GM18868 (cell line): ENCODE results near the gene ATP5PF.
"Not testable (repeated sequence)": the region's sequence is repeated elsewhere in the genome, so short reads cannot be mapped to it uniquely, and the experiment has no call there.

Experiments used
- ATAC-seq: cut with Tn5 transposase; IDR thresholded peaks from one replicate; pipeline ENCODE4 v1.9.1; 2021; ENCODE audit warnings: mild to moderate bottlenecking, moderate library complexity; ENCODE audit not compliant: unreplicated experiment

ATP5PF gene

DNA sequence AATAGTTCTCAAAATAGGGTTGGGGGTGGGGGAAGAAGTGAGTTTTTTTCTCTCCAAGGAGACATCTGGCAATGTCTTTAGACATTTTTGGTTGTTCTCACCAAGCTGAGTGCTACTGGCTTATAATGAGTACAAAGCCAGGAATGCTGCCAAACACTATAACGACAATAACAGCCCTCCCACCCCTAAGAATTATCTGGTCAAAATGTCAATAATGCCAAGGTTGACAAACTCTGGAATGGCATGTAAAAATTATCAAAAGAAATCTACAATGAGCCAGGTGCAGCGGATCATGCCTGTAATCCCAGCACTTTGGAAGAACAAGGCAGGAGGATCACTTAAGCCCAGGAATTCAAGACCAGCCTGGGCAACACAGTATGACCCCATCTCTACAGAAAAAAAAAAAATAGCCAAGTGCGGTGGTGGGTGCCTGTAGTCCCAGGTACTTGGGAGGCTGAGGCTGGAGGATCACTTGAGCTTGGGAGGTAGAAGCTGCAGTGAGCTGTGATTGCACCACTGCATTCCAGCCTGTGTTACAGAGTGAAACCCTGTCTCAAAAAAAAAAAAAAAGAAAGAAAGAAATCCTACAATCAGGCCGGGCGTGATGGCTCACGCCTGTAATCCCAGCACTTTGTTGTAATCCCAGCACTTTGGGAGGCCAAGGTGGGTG, 2.5 kb downstream of the ATP5PF start:
- ATAC-seq = no peak

DNA sequence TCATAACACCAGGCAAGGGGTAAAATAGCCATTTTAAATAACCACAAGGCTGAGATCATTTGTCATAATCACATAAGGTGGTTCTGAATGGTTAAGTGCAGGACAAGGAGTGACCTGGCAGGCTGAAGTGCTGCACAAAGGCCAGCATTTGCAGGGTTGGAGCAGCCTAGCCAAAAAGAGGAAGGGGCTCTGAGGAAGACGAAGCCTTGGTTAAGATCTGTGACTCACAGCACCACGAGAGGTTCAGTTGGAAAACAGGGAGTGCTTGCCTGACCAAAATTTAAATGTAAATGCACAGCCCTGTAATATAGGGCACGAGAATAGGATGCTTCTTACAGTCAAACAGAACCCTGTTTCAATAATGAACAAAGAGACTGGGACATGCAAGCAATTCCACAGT, 12.1 kb downstream of the ATP5PF start:
- ATAC-seq = no peak

DNA sequence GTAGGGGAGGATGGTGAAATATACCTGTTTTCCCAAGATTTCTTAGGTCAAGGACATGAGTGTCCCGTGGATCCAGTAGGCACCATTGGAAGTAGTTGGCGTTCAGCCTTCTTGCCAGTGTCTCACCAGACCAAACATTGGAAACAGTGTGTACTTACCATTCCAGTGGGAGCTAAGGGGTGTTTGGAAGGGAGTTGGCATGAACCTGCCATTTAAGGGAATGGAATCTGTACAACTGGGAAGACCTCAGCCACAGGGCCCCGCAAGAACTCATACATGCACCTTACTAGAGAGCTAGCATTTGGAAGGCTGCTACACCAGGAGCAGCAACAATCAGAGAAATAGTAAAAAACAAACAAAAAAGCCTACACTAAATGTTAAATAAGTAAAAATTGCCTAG, 12.7 kb downstream of the ATP5PF start:
- ATAC-seq = no peak

DNA sequence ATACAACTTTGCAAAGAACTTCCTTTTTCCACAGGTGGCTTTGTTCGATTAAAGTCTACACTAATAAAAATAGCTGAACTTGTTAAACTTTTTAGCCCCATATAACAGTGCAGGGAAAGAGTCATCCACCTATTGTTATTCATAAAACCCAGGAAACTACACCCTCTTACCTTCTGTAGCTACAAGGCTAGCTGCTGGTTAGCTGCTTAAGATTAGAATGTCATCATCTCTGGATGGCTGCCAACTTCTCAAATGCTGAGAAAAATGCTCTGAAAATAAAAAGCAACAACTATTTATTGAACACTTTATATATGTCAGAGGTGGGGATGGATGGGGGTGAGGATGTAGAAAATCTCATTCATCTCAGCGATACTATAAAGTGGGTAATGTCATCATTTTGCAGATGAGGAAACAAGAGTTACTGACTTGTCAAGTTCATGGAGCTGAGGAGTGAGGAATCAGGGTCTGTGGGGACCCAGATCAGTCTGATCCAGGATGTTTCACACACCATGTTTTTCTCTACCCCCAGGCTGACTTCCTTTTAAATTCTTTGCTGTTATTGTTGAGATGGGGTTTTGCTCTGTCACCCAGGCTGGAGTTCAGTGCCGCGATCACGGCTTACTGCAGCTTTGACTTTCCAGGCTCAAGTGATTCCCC, 17.1 kb downstream of the ATP5PF start:
- no peak for ATAC-seq

DNA sequence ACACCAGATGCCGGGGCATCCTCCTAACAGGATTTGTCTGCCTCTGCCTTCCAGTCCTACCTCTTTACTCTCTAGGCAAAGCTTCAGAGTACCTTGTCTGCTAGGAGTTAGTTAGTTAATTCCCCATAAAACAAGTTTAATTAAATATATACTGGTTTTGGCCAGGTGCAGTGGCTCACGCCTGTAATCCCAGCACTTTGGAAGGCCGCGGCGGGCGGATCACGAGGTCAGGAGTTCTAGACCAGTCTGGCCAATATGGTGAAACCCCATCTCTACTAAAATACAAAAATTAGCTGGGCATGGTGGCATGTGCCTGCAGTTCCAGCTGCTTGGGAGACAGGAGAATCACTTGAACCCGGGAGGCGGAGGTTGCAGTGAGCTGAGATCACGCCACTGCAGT, 20.6 kb downstream of the ATP5PF start:
- ATAC-seq = not testable (repeated sequence)

DNA sequence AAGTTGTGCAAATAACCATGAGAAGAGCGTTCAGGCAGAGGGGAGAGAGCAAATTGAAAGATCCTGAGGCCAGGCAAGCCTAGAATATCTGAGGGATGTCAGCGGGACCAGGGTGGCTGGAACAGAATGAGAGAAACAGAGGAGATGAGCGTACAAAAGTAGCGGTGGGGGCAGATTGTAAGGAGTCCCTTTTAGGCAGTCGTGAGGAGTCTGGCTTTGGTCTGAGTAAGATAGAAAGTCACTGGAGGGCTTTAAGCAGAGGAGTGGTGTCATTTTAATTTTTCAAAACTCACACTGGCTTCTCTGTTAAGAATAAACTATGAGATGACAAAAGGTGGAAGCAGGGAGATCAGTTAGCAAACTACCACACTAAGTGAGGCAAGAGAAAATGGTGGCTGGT, 24.2 kb downstream of the ATP5PF start:
- no peak for ATAC-seq

DNA sequence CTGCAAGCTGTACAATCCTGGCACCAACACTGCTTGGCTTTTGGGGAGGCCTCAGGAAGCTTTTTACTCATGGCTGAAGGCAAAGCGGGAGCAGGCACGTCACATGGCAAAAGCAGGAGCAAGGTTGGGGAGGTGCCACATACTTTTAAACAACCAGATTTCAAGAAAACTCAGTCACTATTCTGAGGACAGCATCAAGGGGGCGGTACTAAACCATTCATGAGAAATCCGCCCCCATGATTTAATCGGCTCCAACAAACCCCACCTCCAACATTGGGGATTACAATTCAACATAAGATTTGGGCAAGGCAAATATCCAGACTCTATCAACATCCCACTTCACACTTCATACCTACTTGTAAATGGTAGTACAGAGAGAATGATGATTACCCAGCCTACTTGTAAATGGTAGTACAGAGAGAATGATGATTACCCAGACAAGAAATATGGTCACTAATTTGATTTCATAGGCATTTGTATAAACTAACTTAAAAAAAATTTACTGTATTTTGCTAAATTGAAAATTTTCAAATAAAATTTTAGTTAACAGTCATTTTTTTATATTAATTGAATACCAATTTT, 24.9 kb downstream of the ATP5PF start:
- ATAC-seq = no peak

DNA sequence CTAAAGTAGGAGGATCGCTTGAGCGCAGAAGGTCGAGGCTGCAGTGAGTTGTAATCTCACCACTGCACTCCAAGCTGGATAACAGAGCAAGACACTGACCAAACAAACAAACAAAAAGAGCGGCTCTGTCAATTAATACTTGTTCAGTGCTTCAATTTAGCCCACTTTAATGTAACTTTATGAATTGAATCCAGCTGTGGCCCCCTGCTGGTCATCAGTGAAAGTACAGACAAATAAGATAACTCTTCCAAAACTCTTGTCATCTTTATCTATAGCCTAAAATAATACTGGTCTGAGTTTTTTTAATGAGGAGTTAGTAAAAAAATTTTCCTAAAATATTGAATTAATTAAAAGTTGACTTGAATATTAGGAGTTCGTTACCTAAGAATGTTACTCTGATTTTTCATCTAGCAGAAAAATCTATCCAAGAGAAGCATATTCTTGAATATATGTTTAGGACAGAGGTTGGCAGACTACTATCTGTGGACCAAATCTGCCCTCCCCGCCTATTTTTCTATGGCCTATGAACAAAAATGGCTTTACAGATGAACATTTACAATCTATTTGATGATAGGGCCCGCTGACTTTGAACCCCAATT, 26.1 kb downstream of the ATP5PF start:
- peak; percentile 63 for ATAC-seq

DNA sequence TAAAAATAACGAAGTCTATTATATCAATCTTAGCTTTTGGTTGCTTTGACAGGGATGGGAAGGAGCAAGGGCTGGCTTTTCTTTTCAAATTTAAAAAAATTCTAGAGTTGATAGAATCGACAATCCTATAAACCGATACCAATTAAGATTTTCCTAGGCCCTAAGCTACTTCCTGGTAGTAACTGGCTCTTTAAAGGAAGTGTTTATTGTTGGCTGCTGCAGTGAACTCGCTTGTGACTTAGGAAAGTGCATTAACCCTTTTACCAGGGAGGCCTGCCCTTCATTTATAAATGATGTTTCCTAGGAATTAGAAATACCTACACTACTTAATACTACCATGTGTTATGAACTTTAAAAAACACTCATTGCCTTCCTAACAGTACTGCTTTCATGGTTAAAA, 33.2 kb downstream of the ATP5PF start:
- ATAC-seq = no peak

DNA sequence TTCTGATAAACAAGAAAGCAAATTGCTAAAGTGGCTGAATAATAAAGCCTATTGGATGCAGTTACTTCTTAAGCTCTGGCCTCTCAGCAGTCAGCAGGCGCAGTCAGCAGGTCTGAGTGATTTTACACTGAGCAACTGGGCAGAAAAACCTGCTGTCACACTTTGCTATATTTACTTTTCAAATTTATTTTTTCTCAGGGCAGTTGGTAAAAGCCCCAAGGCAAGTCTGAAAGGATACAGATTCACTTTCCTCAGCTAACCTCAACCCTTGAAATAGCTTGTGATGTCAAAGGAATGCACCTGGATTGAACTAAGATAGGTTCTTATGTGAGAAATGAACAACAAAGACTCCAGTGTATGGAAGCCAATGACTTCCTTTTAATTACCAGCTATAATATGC, 34.0 kb downstream of the ATP5PF start:
- ATAC-seq = no peak

DNA sequence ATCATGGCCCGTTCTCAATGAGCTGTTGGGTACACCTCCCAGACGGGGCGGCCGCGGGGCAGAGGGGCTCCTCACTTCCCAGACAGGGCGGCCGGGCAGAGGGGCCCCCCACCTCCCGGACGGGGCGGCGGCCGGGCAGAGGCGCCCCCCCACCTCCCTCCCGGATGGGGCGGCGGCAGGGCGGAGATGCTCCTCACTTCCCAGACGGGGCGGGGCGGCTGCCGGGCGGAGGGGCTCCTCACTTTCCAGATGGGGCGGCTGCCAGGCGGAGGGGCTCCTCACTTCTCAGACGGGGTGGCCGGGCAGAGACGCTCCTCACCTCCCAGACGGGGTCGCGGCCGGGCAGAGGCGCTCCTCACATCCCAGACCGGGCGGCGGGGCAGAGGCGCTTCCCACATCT, 39.2 kb downstream of the ATP5PF start:
- not testable (repeated sequence) for ATAC-seq

DNA sequence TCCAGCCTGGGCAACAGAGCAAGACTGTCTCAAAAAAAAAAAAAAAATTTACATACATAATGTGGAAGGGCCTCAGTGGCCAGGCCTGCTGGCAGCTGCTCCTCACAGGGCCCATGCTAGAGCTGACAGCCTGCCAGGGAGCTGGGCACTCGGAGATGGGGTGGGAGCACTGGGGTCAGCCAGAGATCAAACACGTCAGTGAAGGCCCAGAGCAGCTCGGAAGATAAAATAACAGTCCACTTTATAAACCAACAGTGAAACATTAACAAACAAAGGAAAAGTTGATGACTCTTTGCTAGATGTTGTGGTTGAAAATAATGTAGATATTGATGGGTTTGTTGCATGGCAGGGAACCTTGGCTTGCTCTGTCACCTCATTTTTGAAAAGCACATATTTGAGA, 42.7 kb downstream of the ATP5PF start:
- ATAC-seq = no peak

DNA sequence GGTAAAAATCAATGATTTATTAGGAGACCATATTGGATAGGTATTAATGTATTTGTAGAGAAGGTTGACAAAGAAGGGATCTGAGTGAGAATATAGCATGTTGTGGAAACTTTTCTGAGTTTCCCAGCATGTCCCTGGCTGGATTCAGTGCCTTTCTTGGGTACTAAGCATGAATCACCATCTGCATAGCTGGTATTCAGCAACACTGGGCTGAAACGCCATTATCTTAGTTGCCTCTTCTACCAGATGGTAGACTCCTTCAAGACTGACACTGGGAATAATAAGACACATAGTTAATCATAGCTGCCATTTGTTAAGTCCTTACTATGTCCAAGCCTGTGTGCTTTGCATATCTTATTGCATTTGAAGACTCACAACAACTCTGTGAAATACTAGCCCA, 45.5 kb downstream of the ATP5PF start:
- ATAC-seq = no peak

DNA sequence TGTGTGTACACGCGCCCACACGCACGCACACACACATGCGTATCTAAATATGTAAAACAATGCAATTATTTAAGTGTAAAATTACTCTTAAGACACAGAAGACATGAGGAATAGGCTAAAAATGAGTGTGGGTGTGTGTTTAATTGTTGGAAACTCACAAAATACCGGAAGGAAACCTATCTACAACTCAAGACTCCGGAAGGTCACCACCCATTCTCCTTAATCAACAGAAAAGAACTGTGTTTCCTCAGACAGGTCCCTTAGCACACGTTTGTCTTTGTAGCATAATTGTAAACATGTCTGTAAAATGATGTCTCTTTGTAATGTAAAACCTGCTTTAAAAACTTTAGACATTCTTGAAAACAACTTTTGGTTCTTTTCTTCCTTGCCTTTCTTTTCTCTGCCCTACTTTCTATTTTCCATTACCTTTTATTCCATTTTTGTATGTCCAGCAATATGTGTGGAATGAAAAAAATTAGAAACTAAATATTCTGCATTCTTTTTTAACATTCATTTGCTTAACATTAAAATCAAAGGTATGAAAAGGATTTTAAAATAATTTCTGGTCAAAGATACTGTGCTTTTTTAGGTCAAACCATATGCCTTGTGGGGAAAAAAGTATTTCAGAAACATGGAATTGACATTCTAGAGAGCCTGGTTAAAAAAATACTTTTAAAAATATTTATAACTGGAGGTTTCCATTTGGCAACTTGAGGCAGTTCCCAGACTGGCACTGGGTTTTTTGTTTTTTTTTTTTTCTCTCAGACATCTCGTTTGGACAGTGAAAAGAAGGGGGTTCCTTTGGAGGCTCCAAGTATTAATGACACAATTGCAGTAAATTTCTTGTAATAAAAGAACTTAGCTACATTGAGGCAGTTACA, 46.2 kb downstream of the ATP5PF start:
- no peak for ATAC-seq

DNA sequence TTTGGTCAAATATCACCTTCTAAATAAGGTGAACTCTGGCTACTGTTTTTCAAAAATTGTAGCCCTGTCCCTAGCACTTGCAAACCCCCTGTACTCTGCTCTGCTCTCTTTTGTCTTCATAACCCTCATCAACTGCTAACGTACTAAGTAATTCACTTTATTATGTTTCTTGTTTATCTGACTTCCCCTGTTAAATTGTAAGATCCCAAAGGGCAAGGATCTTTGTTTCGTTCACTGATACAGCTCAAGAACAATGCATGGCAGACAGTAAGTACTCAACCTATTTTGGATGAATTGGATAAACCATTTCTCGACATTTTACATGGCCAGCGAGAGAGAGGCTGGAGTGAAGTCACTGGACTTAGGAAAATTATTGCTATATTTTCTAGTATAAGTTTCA, 46.9 kb downstream of the ATP5PF start:
- ATAC-seq = no peak

DNA sequence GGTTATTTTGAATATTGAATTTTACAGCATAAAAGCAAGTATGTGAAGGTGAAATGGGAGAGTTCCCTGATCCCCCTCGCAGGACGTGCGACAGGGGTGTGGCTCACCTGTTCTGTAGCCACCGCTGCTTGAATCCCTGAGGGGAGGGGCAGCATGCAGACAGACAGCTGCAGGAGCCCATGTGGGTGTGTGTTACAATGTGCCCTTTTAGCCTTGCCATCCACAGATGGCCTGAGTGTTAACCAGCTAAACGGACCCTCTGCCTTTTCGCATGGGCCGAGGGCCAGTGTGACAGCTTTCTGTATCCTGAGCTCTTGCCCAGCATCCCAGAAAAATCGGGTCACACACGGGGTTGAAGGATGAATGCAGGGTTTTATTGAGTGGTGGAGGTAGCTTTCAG, 52.3 kb downstream of the ATP5PF start:
- ATAC-seq = no peak

DNA sequence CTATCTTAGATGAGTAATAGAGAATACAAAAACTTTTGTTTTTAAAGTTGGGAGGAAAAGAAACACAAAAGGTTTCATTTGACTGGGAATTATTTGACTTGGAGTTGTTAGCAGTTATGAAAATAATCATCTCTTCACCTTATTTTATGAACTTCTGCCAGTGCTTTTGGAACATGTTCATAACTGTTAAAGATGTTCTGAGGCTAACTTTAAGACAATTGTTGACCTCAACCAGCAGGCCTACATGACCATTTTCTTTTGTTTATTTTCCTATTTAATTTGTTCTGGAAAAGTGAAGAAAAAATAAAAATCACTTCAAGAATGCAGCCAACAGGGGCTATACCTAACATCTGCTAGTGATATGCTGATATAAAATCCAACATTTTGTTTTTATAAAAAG, 58.3 kb downstream of the ATP5PF start:
- ATAC-seq = no peak
